Activated CD4-positive, alpha-beta T cell treated with anti-CD3 and anti-CD28 coated beads, Interleukin-10, Interleukin-2, amounts not matched to agents 100 ng/mL and 50 ng/mL, durations not matched to agents 16 hours and 8 hours (primary cell): ENCODE measurements around the gene BBX.
"Not testable (repeated sequence)": the region's sequence is repeated elsewhere in the genome, so short reads cannot be mapped to it uniquely, and the experiment has no call there.

Experiments
- DNase-seq: peaks from one replicate; pipeline ENCODE4 v3.0.0-alpha.2; 2020

The BBX gene

DNA sequence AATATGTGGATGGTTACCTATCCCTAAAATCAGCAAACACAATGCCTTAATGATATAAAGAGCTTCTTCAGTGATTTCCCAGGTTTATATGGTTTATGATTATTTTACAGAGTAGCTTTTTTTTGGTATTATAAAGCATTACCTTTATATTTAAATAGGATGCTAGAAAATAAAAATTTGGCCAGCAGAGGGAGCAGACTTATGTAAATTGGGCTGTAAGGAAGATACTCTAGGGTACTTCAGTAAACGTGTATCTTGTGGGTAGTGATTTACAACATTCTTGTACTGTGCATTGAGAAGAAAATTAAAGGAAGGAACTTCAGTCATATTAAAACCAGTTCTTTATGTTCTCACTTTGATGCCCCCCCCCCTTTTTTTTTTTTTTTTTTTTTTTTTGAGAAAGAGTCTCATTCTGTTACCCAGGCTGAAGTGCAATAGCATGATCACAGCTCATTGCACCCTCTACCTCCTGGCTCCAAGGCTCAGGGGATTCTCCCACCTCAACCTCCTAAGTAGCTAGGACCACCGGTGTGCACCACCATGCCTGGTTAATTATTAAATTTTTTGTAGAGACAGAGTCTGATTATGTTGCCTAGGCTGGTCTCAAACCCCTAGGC, 167.9 kb downstream of the BBX start:
- DNase-seq, result peak; percentile 49

DNA sequence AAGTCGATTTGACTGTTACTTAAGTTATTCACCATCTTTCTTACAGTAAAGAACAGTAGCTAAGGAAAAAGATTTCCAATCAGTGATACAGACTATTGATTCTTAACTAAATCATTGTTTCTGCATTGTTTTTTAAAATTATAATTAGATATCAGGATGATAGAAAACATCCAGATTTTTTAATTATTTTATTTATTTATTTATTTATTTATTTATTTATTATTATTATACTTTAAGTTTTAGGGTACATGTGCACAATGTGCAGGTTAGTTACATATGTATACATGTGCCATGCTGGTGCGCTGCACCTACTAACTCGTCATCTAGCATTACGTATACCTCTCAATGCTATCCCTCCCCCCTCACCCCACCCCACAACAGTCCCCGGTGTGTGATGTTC, 169.2 kb downstream of the BBX start:
- not testable (repeated sequence) for DNase-seq

DNA sequence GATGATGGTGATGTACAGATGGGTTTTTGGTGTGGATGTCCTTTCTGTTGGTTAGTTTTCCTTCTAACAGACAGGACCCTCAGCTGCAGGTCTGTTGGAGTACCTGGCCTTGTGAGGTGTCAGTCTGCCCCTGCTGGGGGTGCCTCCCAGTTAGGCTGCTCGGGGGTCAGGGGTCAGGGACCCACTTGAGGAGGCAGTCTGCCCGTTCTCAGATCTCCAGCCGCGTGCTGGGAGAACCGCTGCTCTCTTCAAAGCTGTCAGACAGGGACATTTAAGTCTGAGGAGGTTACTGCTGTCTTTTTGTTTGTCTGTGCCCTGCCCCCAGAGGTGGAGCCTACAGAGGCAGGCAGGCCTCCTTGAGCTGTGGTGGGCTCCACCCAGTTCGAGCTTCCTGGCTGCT, 174.6 kb downstream of the BBX start:
- DNase-seq, result not testable (repeated sequence)

DNA sequence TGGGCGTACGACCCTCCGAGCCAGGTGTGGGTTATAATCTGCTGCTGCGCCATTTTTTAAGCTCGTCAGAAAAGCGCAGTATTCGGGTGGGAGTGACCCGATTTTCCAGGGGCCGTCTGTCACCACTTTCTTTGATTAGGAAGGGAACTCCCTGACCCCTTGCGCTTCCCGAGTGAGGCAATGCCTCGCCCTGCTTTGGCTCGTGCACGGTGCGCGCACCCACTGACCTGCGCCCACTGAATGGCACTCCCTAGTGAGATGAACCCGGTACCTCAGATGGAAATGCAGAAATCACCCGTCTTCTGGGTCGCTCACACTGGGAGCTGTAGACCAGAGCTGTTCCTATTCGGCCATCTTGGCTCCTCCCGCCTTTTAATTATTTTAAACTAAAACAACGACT, 175.1 kb downstream of the BBX start:
- DNase-seq, result not testable (repeated sequence)

DNA sequence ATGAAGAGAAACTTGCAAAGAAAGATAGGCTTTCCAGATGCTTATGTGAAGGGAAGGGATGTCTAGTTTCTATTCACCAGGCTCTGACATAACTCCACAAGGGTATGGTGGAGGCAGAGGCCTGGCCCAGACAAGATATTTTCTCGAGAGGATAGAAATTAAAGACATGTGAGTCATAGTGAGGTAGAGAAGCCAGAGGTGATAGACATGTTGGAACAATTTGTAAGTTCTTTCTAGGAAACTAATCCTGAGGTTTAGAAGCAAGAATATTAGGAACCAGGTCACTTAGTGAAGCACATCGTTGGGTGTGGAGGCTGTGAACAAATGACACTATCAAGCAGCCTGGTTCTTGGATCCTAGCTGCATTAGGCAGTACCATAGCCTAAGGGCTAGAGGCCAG, 176.9 kb downstream of the BBX start:
- DNase-seq, result no peak

DNA sequence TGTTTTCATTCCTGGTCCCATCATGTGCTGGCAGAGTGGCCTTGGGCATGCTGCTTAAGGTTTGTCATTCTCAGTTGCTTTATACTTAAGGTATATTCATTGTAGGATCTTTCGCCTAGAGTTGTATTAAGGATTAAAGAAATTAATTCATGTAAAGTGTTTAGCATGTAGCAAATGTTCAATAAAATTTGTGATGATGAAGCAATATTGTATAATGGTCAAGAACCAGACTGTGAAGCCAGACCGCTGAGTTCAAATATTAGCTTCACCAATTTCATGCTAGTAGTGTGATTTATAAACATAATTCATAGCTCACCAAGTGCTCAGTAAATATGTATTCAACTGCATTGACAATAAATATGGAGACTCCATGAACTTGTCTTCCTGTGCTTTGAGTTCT, 178.5 kb downstream of the BBX start:
- DNase-seq, result no peak

DNA sequence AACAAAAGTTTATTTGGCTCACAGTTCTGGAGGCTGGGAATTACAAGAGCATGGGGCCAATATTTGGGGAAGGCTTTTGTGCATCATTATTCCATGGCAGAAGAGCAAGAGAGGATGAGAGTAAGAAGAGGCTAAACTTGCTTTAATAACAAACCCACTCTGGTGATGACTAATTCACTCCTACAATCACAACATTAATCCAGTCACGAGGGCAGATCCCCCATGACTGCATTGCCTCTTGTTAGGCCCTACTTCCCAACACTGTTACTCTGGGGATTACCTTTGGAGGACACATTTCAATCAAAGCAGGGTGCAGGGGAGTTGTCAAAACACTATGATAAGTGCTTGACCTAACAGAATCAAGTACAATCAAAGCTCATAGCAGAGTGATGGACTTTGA, 181.7 kb downstream of the BBX start:
- DNase-seq, result no peak

DNA sequence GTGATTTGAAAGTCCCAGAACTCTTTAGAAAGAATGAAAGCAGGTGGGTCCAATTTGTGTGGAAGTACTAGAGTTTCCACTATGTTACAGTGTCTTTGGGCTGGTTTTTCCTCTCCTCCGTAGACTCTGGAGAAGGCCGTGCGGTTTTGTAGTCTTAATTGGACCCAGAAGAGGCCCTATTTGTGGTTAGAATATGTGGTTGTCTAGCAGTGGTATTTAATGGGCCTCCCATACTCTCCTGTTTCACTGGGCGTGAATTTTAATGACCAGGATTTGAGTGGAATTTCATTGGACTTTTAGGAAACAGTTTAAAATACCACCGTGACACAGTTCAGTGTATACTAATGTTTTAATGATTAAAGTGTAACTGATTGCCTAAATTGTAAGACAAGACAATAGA, 182.3 kb downstream of the BBX start:
- DNase-seq, result no peak

DNA sequence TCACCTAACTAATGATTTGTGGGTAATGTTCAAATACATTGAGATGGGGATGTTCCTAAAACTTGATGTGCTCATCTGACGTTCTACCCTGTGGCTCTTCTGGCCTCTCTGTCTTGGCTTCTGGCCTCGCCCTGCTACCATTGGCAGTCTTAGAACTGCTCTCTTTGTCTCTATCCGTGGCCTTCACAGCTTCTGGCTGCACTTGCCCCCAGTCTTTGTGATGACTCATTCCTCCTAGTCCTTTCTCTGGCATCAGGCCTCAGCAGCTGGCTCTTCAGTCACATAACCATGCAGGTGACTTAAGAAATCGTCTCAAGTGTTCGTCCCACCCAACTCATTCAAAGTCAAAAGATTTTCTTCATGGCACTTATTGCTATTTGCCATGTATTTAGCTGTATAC, 188.1 kb downstream of the BBX start:
- DNase-seq, result no peak

DNA sequence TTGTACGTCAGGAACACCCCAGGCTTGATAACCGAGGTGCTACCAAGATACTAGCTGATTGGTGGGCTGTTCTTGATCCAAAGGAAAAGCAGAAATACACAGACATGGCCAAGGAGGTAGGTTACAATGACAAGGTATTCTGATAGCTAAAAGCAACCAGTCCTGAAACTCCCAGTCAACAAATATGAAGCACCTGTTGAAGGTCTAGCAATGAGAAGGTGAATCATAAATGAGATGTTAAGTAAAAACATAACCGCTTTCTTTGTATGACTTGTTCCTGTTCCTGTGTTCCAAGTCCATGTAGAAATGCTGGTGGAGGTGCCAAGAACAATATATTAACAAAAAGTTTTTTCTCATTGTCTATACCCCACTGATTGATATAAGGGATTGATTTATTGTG, 194.0 kb downstream of the BBX start:
- no peak for DNase-seq

DNA sequence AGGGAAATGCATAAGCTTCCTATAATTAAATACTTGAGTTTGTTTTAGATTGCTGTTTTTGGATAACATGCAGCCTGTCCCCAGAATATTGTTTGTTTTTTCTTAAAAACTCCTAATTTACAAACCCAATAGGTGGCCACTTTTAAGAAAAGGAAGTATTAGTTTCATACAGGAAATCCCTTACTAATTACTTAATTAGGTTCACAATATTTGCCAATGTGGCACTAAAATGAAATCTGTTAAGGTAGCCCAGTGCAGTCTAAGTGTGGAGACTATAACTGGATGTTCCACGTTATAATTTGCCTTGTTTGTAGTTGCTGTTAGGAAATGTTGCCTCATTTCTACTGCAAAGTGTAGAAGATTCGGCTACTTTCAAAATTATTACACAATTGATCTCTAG, 195.8 kb downstream of the BBX start:
- DNase-seq, result no peak

DNA sequence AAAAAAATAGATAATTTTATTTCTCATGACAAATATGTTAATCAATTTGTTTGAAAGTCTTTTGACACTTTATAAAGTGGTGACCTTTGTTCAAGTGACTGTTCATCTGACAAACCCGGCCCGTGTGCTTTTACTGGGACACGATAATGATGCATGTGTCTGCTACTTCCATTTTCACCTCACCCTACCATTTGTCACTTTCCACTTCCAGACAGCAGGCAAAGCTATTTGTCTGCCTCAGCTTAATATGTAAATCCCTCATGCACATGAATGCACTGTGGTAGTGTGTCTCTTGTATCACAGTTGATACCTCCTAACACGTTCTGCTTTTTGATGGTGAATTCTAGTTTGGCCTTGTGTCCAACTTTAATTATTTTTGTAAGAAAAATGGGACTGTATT, 204.3 kb downstream of the BBX start:
- no peak for DNase-seq

DNA sequence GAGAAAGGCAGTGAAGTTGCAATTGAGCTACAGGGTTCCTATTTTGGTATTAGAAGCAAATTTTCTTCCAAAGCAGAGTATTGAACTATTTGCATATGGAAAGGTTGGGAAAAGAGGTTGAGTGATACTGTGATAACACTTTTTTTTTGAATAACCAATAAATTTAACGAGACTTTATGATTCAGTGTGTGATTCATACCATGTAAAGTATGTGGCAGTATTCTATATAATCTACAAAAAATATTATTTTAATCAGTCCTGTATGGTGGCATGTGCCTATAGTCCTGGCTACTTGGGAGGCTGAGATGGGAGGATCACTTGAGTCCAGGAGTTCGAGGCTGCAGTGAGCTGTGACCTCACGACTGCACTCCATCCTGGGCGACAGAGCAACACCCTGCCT, 206.9 kb downstream of the BBX start:
- DNase-seq, result no peak

DNA sequence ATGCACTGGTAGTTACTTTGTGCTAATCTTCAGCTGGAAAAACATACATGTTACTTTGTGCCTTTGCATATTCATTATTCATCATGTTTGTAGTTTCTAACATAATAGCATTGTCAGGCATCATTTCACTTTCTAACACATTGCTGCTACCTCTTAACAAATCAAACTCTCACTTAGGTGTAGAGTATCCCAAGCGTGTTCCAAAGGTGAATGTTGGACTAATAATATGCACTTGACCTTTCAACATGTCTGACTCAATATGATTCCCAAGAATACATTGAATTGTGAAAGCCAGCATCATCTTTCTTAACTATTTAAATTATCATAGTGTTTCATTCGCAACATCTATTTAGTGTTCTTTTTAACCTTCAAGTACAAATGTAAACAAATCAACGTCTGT, 211.6 kb downstream of the BBX start:
- no peak for DNase-seq

DNA sequence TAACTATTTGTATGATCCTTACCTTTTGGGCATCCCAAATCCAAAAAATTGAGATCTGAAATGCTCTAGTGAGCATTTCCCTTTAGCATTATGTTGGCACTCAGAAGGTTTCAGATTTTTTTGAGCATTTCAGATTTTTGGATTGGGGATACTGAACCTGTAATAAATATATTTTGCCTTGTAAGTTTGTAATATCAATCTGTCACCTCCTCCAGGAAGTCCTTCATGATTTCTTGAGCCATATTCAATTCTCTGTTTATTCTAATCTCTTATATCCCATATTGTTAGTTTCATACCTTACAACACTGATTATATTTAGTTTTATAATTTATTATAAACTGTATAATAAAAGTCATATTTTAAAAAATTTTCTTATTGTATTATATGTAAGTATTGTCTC, 215.2 kb downstream of the BBX start:
- no peak for DNase-seq

DNA sequence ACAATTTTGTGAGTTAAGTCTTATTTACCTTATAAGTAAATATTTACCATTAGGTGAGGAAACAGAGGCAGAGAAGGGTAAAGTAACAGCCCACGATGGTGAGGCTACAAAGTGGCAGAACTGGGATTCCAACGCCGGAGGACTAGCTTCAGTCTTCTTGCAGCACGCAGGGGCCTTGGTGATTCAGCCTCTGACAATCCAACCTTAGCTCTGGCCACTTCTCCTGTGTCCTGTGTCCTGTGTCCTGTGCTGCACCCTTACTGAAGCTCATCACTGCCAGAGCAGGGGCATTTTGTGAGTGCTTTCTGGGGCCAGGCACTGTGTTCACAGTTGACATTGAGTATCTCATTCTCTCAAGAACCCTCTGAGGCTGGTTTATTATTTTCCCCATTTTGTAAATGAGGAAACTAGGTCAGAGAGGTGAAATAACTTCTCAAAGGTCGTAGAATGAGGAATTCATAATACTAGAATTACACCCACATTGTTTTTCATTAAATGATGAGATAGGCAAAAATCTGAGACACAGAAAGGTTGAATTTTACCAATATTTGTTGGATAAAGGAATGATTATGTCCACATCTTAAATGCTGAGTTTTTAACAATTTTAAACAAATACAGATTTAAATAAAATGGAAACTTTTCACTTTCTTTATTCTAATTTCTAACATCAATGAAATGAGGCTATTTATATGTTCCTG, 215.9 kb downstream of the BBX start:
- DNase-seq, result no peak

DNA sequence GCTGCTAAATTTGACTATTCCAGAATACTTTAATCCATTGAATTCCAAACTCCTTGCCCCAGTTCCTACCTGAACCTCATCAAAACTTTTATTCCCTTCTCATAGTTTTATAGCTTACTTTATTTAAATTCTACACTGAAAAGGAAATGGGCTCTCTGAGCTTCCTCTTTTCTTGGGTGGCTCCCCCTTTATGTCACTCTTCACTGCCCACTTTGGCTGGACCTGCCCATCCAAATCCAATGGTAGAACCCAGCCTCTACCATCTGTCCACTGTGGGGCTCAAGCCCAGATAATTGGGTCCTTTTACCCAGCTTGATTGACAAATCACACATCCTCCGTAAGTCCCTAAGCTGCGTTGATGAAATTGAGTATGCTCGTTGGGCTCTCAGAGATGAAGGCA, 216.5 kb downstream of the BBX start:
- no peak for DNase-seq

DNA sequence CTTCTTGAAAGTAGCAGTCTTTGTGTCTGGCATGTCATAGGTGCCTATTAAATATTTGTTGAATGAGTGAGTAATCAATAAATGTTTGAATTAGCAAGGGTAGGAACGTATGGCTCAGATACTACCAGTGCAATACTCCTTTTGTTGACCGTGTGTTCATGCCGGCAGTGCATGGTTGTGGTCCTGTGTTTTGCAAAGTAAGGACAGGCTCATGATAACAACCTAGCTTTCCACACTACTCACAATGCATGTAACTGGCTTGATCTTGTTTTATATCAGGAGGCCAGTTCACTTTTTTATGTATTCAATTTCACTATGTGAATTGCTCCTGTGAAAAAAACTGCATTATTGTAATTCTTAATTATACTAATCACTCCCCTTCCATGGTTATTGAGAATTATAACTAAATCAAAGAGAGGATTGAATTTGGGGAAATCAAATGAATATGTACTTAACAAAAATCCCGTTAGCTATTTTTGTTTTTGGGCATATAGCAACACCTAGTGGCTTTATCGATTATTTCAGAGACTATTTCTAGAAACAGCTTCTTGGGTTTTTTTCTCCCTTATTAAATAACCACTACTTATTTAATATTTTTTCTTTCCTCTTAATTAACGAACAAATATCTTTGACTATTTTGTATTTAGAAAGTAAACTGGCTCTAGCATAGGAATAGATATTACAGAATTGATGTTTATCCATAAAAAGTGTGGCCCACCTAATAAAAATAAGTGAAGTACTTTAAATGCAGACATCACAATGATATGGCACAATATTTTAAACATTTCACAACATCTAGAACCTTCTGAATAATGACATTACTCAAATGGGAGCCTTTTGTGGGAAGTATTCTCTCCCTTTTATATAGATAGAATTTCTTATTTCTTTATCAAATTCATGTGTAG, 218.5 kb downstream of the BBX start:
- no peak for DNase-seq

DNA sequence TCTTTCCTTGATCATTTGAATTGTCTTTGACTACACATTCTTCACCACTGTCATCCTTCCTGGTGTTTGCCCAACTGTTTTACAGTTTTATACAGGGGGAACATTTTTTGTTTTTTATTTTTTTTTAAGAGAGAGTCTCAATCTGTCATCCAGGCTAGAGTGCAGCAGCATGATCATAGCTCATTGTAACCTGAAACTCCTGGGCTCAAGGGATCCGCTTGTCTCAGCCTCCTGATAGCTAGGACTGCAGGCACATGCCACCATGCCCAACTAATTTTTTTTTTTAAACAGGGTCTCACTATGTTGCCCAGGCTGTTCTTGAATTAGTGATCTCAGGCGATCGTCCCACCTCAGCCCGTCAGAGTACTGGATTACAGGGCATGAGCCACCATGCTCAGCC, 222.6 kb downstream of the BBX start:
- no peak for DNase-seq

DNA sequence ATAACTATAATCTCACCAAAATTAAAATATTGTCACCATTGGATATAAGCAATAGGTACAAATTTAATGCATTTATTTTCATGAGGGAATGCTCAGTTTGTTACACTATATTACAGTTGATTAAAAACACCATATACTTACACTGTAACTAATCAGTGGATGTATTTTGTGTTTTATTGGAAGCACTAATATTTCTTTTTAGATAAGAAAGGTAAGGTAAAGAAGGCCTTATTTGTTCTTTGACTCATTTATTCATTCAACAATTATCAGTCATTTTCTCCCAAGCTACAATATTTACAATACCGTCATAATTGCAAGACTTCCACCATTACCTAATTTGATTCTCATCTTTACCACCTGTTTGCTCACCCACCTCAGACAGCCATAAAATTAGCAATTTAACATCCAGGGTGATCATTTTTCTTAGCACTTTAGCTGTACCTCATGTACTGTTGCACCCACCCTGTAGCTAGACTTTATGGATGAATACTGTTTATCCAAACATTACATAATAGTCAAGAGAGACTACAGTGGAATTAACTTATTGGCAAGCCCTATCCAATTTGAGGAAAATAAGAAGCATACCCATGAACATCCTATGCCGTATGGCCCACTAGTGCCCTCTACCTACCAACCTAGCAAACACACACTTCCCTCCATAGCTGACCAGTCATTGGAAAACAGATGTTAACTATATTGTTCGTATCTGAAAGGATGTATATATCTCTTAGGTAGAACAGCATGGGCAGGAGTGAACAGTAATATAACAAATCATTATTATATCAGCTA, 229.6 kb downstream of the BBX start:
- peak; percentile 21 for DNase-seq

DNA sequence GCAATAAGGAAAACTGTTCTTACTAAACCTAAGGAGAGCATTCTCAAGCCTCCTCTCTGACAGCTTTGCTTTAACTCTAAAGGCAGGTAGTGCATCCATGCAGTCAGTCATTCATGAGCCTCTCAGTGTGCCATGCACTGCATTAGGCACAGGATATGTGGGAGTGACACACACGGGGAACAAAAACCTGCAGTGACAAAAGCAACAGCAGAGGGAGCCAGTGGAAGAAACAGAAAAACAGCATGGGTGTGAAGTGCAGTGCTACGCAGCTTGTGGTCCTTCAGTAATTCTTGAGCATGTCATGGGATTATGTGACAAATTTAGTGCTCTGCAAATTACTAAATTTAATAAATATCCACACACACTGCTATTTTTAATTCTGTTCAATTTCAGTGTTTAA, 230.7 kb downstream of the BBX start:
- peak; percentile 31 for DNase-seq

DNA sequence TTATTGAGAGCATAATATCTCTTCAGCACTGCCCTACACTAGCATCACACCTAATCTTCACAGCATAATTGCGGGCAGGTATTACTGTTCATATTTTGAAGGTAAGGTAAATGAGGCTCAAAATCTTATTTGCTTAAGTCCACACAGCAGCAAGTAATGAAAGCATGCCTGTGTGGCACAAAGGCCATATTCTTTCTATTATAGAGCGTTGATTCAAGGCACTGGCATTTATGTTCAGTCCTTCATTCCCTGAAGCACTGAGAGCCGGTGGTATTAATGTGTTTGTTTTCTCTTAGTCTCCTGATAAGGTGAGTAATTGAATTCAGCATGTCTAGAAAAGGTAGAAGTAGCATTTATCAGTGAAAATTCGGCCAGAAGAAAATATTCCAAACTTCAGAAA, 231.2 kb downstream of the BBX start:
- no peak for DNase-seq

DNA sequence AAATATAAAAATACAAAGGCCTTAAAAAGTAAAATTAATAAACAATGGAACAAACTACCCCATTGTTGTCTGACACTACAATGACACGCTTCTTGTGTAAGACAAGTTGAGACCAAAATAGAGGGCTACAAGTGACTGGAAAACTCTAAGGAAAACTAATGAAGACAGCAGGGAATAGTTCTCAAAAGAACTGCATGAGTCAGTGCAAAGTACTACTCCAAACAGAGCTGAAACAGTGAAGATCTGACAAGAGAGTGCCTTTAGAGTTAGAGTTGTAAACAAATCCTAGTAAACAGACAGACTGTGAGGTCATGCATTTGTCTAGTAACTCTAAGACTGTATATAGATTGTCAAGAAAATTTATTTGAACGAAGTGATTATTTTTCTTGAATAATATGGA, 233.9 kb downstream of the BBX start:
- no peak for DNase-seq
